Ramos (cell line): Measurements from ENCODE around the gene MLLT1.

Experiments used
- in situ Hi-C: fragments of 300-500 bp; cut with MboI; formaldehyde crosslinking; loops from one replicate; pipeline ENCODE4 v1.14.3; 2022; ENCODE audit warnings: low sequenced_read_pairs; ENCODE audit not compliant: unreplicated experiment

The MLLT1 gene

DNA sequence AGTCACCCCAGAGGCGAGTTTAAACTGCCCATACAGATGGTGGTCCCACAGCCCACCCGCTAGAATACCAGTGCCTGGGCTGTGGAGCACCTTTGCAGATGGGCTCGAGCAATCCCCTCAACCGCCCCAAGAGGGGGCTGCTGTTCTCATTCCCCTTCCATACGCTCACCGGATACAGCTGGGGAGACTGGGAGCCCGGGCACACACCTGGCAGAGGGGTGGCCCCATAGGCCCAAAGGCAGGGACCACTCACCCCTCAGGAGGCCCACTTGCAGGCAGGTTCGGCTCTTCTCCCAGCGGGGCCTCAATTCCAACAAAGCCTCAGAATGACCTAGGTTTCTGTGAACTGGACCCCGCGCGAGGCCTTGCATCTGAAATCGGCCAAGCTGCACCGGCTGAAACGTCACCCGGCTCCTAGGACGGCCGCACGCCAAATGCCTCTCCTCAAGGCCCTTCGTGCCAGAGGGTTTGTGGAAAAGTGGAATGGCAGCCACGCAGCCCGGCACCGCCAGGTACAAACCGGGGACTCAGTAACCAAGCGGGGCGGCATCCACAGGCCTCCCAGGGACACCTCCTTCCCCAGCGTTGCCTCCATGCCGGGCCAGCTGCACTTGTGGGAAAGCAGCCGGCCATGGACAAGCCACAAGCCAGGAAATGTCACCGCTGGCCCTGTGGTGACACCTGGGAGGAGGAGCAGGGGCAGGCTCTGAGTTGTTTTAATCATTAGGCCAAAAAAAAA lies 18.7 kb downstream of the MLLT1 start:
- in situ Hi-C loops = no loop called here

DNA sequence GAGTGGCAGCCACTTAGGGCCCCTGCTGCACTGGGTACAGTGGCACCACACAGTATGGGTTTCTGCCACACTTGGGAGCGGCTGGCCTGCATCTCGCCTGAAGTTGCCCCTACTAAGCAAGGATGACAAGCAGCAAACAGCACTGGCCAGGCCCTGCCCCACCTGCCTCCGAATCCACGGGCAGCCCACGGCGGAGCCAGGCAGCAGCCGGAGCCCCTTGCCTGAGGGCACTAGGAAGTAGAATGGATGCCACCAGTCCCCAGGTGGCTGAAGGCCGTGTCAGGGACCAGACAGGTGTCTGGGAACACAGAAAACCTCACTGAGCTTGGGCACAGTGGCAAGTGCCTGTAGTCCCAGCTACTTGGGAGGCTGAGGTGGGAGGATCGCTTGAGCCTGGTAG lies 19.4 kb downstream of the MLLT1 start:
- in situ Hi-C loops = no loop called here

DNA sequence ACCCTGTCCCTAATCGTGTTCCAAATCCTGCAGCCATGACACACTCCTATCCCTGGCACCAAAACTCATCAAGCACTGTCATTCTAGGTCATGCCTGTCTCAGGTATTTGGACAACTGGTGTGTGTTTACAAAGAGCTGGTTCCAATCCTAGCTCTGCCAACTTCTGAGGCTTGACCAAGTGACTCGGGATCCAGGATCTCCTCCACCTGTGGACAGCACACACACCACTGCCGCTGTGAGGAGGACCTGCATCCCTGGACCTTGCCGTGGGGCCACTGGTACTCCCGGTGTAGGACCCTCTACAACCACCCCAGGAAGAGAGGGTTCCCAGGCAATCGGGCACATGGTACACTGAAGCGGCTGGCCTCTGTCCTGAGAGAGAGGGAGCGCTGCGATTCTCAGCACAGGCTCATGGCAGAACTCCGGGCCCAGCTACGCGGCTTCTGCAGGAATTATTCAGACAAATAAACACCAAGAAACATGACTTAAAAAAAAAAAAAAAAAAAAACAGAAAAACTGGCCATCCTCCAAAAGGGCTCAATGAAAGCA lies 20.4 kb downstream of the MLLT1 start:
- in situ Hi-C loops = no loop called here

DNA sequence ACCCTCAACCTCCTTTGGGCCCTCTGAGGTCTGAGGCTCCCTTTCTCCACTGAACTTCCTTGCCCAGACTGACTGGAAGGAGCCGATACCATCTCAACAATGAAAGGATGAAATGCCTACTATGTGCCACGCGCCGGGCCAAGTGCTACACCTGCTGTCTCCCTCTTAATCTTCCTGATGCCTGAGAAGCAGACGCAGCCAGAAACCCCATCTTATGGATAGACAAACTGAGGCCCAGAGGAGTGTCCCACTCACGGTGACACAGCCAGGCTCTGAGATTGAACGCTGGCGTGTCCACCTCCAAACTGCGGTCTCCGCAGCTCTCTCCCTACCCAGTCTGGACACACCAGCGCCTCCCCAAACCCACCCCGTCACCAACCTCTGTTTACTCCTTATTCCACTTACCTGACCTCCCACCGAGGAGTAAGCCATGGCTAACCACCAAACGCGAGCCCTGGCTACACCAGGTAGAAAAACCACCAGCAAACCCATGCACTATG lies 20.9 kb downstream of the MLLT1 start:
- in situ Hi-C loops = no loop called here

DNA sequence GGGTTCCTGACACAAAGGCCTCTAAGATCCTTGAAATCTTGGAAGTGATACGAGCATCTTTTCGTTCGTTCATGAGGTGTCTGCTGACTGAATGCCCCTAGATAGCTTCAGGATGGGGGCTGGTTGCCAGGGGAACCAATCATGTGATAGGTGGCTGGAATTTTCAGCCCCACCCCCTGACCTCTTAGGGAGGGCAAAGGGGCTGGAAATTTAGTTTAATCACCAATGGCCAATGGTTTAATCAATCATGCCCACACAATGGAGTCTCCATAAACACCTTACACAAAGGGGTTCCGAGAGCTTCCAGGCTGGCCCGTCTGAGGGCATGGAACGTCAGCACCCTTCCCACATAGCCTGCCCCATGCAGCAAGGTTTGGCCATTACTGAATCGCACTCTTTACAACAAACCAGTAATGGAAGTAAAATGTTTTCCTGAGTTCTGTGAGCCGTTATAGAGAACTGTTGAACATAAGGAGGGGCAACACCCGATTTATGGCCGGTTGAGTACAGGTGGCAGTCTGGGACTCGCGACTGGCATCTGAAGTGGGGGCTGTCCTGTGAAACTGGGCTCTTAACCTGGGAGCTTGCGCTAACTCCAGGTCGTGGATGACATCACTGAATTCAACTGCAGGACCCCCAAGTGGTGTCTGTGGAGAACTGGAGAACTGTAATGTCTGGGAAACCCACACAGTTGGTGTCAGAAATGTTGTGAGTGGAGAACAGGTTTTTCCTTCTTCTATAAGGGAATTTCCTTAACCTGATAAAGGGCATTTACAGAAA lies 25.6 kb downstream of the MLLT1 start:
- in situ Hi-C loops = no loop called here

DNA sequence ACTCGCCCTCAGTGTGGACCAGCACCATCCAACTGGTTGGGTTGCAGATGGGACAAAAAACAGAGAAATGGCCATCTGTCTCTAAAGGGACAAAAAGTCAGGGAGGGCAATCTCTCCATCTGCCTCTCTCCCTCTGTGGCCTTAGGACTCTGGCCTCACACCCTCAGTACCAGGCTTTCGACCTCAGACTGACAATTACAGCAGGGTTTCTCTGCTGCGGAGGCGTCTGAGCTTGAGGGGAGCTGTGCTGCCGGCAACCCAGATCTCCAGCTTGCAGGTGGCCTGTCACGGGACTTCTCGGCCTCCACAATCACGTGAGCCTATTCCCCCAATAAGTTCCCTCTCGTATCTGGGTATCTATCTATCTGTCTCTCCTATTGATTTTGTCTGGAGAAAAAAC lies 27.7 kb downstream of the MLLT1 start:
- in situ Hi-C loops = no loop called here

DNA sequence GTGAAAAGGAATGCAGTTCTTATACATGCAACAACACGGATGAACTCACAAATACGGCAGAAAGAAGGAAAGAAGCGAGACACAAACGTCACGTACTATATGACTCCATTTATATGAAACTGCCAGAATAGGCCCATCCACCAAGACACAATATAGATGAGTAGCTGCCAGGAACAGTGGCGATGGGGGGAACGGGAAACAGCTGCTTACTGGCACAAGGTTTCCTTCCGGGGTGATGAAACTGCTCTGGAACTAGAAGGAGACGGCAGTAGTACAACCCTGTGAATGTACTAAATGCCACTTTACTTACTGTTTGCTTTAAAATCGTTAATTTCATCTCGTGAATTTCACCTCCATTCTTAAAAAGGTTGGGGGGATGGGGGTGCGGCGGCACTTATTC lies 28.9 kb downstream of the MLLT1 start:
- in situ Hi-C loops = no loop called here

DNA sequence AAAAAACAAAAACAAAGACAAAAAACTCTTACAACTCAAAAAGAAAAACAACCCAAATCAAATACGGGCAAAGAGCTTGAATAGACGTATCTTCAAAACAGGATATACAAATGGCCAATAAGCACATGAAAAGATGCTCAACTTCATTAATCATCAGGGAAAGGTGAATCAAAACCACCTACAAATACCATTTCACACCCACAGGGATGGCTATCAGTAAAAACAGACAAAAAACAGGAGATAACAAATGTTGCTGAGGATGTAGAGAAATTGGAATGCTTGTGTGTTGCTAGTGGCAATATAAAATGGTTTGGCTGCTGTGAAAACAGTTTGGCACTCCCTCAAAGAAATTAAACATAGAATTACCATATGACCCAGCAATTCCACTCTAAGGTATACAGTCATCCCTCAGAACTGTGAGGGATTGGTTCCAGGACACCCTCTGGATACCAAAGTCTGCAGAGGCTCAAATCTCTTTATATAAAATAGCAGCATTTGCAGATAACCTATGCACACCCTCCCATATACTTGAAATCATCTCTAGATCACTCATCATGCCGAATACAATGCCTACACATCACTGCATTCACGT lies 29.7 kb downstream of the MLLT1 start:
- in situ Hi-C loops = no loop called here

DNA sequence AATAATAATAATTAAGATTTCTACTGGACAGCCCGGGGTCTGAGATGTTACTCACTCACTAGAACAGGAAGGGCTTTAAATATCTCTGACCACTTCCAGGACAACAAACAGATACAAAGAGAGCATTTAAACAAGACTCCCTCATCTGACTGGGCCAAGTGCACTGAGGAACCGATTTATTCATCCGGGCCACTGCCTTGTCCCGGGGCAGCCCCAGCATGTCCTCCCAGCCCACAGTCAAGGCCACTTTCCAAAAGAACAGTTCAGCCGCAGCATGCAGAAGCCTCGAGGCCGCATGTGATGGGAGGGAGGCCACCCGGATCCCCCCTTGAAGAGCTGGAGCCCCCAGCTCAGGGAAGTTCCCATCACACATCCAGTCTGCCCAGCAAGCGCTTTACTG lies 30.5 kb downstream of the MLLT1 start:
- in situ Hi-C loops = no loop called here

DNA sequence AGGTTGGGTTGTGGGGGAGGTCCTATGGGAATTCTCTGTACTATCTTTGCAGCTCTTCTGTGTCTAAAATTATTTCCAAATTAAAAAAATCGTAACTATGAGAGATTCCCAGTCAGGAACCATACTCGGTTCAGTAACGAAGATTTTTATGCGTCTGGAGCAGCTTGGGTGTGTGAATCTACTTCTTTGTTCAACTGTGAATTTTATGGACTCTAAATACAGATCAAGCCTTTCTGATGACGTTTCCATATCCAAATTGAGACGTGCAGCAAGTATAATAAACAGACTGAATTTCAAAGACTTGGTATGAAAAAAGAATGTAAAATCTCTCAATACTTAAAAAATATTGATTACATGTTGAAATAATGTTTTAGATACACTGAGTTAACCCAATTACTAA lies 30.9 kb downstream of the MLLT1 start:
- in situ Hi-C loops = no loop called here

DNA sequence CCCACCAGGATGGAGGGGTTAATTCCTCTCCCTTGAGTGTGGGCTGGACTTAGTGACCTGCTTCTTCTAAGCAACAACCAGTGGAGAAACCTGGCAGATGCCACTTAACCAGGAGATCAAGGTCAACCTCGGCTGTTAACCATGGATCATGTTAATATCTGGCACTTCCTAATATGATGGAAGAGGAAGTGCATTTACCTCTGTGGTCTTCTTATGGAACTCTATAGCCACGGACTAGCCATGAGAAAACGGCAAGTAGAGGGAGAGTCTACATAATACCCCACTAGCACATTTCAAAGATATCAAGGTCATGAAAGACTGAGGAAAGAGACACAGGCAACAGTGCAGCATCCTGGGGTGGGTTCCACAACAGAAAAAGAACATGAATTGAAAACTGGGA lies 31.4 kb downstream of the MLLT1 start:
- in situ Hi-C loops = no loop called here

DNA sequence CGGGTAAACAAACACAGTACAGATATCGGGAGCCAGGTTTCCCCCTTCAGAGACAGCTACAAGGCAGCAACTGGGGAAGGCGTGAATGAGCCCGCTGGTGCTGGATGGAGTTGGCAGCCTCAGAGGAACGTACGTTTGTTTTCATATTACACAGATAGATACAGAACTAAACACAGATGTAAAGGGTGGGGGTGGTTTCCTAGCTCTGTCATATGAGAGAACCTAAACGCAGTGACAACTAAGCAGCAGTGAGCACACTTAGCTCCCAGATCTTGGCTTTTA lies 32.8 kb downstream of the MLLT1 start:
- in situ Hi-C loops = no loop called here

DNA sequence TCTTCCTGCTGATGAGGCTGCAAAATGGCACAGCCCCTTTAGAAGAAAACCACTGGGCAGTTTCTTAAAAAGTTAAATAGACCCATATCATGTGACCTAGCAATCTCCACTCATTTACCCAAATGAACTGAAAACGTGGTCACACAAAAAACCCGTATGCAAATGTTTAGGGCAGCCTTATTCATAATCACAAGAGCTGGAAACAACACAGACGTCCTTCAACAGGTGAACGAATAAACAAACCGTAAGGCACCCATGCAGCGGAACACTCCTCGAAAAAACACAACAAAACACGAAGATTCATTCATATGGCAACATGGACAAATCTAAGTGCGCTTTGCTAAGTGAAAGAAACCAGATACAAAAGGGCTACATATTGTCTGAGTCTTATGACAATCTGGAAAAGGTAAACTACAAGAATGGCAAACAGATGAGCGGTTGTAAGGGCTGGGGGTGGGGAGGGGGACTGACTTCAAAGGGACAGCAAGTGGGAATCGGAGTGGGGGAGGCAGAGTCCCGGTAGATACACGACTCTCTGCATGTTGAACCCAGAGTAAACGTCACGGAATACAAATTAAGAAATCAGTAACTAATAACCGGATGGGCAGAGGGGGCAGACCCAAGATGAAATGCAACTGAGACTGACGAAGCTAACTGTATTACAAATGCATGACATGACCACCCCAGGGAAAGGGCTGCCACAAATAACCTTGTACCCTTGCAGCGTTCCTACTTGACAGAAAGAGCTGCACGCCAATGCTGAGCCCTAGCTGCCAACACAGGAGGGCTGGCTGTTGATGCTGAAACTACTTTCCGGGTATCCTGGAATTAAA lies 33.4 kb downstream of the MLLT1 start:
- in situ Hi-C loops = no loop called here

DNA sequence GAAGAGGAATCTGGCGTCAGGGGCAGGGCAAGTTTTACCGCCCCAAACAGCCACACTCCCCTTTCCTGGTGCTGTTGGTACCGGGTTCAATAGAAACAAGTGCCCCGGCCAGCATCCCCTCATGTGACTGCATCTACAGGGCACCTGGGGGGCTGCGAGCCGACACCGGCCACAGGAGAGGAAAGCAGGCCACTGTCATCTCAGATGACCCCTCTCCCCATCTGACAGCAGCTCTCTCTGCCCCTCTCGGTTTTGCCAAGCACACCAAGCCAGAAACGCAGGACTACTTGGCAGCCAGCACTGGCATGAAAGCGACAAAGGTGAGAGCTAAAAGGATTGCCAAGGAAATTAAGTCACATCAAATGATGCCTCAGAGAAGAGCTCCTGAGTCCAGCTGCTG lies 37.1 kb downstream of the MLLT1 start:
- in situ Hi-C loops = no loop called here

DNA sequence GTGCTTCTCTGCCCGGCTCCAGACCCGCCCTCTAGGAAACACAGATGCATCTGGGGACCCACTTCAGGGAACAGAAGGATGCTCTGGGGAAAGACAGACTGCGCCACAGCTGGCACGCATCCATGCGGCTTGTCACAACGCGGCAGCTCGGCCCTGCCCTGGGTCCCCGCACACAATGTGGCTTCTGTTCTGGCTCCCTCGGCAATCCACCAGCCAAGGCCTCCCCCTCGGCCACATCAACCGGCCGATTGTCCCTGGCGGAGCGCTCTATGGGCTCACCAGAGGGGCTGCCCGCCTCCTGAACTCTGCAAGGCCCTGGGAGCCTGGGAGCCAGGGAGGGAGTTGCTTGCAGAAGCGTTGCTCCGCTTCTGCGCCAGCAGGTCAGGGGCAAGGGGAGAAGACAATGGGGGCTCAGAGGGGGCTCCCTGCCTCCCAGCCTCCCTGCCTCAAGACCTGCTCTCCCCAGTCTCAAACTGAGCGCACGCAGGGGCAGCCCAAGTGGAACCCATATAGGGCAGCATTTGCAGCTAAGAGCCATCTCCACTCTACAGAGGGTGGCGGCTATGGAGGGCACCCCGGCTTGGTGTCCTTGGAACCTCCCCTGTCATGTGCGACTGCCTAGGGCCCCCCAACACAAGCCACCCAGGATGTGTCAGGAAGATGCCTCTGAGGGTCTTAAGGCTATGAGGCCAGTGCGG lies 37.9 kb downstream of the MLLT1 start:
- in situ Hi-C loops = no loop called here

DNA sequence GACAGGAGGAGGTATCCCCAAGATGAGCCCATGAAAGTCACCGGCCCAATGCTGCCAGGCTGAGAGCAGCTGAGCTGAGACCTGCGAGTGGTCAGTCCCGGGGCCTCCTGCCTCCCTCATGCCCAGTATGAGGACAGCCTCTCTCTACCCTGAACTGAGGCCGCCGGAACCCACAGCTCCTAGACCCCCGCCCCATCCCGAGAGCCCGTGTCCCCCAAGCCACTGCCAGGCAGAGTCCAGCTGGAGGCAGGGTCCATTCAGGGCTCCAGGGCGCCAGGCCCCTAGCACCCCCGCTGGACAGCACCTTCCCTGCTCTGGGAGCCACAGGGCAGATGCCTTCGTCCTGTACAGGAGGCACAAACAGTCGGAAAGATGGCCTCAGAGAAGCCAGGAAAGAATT lies 38.7 kb downstream of the MLLT1 start:
- in situ Hi-C loops = no loop called here

DNA sequence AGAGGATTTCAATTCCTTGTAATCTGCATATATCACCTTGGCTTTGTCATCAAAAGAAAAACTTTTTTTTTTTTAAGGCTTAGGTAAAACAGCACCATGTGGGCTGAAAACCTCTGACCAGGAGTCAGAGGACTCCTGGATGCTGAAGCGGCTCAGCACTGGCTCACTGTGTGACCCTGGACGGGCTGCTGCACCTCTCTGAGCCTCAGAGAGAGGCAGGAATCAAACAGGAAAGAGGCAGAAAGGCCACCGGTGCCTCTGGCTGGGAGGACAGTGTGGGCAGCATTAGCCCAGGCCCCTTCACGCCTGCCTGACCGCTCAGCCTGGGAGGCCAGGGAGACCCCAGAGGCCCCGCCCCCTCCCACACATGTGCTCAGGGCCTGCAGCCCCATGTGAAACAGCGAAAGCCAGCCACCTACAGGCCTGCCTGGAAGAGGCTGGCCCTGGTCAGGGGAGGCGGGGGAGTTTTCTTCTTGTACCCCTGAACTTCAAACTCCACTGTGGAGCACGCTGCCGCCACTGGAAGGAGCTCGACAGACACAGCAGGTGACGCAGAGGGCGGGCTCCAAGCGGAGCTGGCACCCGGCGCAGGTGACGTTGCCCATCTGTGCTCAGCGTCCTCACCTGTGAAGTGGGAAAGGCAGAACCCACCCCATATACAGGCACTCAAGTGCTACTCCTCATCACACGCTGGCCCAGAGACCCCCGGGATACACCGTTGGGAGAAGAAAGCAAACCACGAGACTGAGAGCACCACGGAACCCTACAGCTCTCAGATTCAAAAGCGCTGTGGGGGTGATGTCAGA lies 39.7 kb downstream of the MLLT1 start:
- in situ Hi-C loops = no loop called here

DNA sequence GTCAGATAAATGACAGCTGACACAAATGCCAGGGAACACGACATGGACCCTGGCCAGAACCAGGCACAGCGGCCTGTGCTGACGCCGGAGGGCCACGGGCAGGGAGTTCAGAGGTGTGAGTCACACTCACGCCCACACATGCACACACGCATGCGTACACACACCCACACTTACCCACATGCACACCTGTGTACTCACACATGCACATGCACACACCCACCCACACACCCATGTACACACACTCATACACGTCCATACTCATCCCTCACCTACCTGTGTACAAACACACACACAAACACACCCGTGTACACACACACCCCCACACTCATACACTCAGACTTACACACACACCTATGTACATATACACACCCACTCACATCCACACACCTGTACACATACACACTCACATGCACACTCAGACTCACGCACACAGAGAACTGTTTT lies 40.4 kb downstream of the MLLT1 start:
- in situ Hi-C loops = no loop called here
